ENCODE measurements around the gene FEZ2.

FEZ2 gene

DNA sequence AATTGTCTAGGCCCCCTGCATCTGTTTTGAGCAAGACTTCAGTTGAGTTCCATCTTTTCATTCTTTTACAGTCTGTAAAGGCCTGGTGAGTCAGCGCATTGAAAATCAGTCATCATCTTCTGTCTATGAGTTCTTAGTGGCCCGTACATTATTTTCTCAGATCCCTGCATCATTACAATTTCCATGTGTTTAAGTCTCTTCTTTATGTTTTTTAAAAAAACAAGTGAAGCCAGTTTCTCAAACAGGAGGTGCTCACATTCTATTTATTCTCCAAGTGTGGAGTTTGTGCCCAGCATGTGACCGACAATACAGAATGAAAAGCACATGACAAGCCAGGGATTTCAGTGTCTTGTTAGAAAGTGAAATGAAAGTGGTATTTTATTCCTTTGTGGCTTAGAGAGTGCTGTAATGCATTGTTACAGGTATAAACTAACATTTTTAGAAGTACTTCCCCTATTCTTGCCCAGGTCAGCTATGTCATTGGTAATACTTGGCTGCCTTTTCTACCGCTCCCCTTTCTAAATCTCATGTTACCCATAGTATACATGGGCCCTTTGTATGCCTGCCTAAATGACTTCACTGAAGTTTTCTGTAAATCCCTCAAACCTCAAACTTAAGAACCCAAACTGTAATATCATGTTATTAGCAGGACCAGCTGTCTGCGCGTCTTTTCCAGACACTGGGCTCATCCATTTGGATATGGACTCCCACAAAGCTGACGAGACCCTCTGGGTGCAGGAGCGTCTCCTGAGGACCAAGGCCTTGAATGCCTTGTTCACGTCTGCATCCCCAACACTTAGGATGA lies 67.6 kb downstream of the FEZ2 start:
- TF ChIP-seq, protein P1, sequence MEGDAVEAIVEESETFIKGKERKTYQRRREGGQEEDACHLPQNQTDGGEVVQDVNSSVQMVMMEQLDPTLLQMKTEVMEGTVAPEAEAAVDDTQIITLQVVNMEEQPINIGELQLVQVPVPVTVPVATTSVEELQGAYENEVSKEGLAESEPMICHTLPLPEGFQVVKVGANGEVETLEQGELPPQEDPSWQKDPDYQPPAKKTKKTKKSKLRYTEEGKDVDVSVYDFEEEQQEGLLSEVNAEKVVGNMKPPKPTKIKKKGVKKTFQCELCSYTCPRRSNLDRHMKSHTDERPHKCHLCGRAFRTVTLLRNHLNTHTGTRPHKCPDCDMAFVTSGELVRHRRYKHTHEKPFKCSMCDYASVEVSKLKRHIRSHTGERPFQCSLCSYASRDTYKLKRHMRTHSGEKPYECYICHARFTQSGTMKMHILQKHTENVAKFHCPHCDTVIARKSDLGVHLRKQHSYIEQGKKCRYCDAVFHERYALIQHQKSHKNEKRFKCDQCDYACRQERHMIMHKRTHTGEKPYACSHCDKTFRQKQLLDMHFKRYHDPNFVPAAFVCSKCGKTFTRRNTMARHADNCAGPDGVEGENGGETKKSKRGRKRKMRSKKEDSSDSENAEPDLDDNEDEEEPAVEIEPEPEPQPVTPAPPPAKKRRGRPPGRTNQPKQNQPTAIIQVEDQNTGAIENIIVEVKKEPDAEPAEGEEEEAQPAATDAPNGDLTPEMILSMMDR (IDR thresholded peaks at IDR 0.05; ENCODE audit: extremely low read depth, missing control alignments): no peak

DNA sequence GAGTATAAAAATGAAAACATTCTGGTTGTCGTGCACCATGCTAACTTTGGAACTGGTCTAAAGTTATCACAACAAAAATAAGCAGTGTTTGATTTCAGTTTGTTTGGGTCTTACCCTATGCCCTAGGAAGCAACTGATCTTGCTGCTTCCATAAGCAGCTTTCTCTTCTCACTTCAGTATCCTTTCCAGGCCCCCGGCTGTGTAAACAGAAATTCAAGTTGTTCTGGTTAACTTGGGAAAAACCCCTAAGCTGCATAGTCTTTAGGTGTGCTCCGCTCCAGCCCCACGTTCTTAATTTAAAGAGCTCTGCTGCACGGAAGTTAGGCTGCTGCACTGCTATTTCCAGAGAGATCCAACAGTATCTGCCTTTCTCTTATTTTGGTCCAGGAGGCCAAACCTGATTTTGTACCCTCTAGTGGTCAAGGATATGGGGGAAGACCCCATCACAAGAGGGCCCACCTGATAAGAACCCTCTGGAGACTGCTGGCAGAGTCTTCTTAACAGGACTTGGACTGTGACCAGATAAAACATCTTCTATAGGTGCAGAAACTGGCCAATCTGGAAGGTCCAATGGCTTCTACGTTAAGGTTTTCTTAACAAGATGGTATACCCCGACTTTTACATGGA lies 69.1 kb downstream of the FEZ2 start:
- no peak for DNase-seq (ENCODE audit: low spot score)
- TF ChIP-seq, protein P1 (IDR thresholded peaks at IDR 0.05; ENCODE audit: extremely low read depth, missing control alignments): no peak

More for the DNA sequence above, 67.6 kb downstream of the FEZ2 start:
- peak; percentile 54 for DNase-seq (ENCODE audit: low spot score)

DNA sequence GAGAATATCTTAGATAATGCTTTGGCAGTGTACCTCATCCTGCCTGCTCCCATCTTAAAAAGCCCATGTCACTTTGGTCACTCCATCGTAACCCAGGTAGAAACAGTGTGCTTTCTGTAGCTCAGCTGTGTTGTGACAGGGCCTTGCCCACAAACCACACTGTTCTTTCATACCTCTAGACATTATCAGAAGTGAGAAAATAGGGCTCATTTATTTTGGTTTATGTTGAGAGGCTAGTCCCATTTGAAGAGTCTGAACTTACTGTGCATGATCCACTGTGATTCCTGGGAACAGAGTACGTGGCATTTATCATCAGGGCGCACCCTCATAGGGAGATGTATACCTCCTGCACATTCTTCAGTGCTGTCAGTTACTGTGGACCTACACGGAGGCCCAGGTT lies 69.7 kb downstream of the FEZ2 start:
- peak; percentile 29 for DNase-seq (ENCODE audit: low spot score)
- TF ChIP-seq, protein P1 (IDR thresholded peaks at IDR 0.05; ENCODE audit: extremely low read depth, missing control alignments): no peak

DNA sequence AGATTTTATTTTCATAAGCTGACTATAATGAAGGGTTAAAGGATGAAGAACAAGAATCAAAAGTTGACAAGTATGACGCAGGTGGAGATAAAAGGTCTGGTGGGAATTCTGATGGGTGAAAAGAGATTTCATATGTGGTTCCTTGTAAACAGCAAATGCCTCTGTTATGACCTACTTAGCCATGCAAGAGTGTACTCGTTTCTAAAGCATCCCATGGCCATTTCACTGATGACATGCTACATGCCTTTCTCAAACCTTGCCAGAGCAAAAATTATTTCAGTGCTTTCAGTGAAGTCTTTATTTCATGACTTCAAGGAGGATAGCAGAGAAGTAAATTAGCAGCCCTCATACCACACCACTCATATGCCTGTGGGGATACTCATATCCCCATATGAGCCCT lies 71.7 kb downstream of the FEZ2 start:
- TF ChIP-seq, protein P1 (IDR thresholded peaks at IDR 0.05; ENCODE audit: extremely low read depth, missing control alignments): no peak

DNA sequence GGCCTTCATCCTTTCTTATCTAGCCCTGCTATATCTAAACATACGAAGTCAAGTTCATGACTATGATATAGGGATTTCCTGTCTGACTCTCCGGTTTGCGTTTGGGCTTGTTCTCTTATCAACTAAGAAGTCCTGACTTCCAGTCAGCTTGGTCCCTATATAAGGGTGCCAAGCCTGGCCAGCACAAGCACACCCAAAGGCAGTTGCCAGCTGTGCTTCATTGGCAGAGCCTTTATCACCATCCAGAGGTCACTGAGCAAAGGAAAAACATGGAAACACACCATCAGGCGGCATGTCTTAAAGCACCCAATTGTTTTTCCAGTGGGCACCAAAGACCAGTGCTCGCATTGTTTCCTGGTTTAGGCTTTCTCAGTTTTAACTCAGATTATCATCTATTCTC lies 72.7 kb downstream of the FEZ2 start:
- no peak for DNase-seq (ENCODE audit: low spot score)
- TF ChIP-seq, protein P1 (IDR thresholded peaks at IDR 0.05; ENCODE audit: extremely low read depth, missing control alignments): no peak

More for the DNA sequence above, 71.7 kb downstream of the FEZ2 start:
- no peak for DNase-seq (ENCODE audit: low spot score)

DNA sequence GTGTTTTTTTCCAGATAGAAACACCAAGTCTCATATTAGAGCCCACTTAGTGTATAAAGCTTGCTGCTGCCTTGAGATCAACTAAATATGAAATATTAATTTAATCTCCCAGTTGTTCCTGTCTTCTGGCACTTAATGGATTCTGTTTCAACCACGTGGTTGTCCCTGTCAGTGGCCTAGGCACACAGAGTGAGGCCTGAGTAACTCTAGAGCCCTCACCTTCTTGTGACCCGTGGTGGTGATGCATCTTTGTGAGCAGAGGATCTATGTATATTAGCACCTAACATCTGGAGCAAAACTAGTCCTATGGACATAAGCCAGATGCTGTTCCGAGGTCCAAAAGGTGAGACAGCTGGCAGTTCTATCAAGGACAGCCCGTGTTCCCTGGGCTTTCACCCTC lies 74.8 kb downstream of the FEZ2 start:
- TF ChIP-seq, protein P1 (IDR thresholded peaks at IDR 0.05; ENCODE audit: extremely low read depth, missing control alignments): no peak
- DNase-seq (ENCODE audit: low spot score): no peak

DNA sequence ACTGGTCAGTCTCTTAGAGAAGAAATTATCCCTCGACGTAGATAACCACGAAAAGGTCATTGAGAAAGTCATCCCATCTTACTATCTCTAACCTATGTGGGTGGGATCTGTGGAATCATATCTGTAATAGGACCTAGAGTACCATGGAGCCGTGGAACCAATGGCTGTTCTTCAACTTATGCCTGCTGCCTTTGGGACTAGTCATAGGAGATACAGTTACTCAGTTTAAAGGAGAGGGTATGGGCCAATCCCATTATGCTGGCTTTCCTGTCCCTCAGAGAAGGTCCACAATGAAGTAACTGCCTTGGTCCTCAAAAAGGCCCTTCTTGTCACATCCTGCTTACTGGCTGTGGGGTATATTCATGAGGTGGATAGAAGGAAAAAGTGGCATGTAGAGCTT lies 77.5 kb downstream of the FEZ2 start:
- TF ChIP-seq, protein P1 (IDR thresholded peaks at IDR 0.05; ENCODE audit: extremely low read depth, missing control alignments): no peak
- no peak for DNase-seq (ENCODE audit: low spot score)

Measured in GM20000 (cell line).